Ovary (tissue), 3 donors: ENCODE measurements around the gene PODNL1.

Source experiments
- CTCF ChIP-seq, 3 donors: fragments of 450-650 bp in 2 of 3; fragments of 200-600 bp in 1 of 3; IDR thresholded peaks; one replicate each; pipeline versions ENCODE4 v1.5.1 to v1.8.0; 2016 to 2022; ENCODE audit warnings: antibody characterized with exemption in 3 of 3, mild to moderate bottlenecking in 1 of 3
- POLR2A ChIP-seq: fragments of 450-650 bp; IDR thresholded peaks from one replicate; pipeline ENCODE4 v1.6.1; 2017; ENCODE audit warnings: antibody characterized with exemption, mild to moderate bottlenecking, moderate library complexity
- donor health status: DM: no; HTN: no; CAD: no.

- TF ChIP-seq POLR2A (no peak), CTCF (IDR thresholded peaks at IDR 0.05) (no peak)
These were observed 38.2 kb upstream of the PODNL1 start for GRCh38 chr19:13976446-13976845.
